GM18861 (cell line): Measurements from ENCODE around the gene COL9A1.

ENCODE experiments used
- ATAC-seq: cut with Tn5 transposase; IDR thresholded peaks from one replicate; pipeline ENCODE4 v1.9.1; 2021; ENCODE audit not compliant: unreplicated experiment

COL9A1 gene

DNA sequence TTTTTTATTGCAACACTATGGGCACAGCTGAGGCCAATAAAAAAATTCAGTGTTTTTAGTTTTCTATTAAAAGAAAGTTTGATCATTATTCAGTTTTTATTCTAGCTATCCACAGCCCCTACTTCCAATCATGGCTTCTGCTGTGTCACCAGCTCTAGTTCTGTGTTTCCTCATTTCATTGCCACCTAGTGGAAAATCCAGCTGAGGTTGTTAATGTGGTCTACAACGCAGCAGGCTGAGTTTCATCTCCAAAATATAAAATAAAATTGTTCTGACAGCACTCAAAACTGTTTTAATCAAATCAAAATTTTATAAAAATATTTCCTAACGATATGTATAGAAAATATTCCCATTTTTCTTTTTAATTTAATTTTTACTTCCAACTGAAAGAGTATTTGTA lies 13.6 kb downstream of the COL9A1 start:
- no peak for ATAC-seq

GRCh38 chr6:70286905-70287304 lies 16.0 kb downstream of the COL9A1 start:
- no peak for ATAC-seq

GRCh38 chr6:70285201-70285600 lies 17.7 kb downstream of the COL9A1 start:
- no peak for ATAC-seq

GRCh38 chr6:70282919-70283461 lies 19.9 kb downstream of the COL9A1 start:
- ATAC-seq, result no peak

DNA sequence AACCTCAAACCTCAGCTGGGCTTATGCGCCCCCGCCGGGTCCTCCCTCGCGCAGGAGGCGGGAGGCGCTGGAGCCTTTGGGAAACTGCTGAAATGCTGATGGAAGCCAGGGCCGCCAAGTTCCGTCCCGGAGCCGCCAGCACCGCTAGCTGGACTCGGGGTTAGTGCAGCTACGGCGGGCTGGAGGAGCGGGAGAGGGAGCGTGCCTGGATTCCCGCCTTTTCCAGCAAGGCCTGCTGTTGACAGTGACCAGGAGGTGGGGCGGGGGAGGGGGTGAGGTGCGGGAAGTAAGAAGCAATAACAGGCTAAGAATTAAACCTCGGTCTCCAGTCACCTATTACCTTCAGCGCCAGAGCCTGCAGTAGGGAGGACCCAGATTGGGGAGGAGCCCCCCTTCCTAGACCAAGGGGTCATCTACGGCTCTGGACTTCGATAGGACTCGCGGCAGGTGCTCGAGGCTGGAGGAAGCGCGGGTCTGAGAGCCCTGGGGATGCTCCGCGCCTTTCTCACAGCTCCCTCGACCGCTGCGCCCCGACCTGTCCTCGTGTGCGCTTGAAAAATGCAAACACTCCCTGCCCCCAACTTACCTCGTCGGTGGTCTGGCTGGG lies 20.5 kb downstream of the COL9A1 start:
- no peak for ATAC-seq

GRCh38 chr6:70281923-70282311 lies 21.0 kb downstream of the COL9A1 start:
- ATAC-seq, result no peak

GRCh38 chr6:70280400-70280853 lies 22.5 kb downstream of the COL9A1 start:
- no peak for ATAC-seq

DNA sequence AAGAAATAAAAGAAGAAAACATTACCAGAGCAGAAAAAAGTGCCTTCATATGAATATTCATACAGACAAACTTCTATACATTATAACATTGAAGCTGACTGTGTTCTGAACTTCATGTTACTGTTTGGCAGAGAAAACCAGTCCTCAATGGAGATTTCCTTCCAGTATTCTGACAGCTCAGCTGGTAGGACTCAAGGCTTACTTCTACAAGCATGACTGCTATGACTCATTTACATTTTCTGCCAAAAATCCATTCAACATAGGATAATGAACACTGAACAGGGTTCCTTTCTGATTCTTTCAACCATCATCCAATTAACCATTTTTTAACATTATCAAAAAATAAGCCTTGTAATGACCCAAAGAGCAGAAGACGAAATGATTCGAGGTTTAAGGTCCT lies 25.4 kb downstream of the COL9A1 start:
- no peak for ATAC-seq

DNA sequence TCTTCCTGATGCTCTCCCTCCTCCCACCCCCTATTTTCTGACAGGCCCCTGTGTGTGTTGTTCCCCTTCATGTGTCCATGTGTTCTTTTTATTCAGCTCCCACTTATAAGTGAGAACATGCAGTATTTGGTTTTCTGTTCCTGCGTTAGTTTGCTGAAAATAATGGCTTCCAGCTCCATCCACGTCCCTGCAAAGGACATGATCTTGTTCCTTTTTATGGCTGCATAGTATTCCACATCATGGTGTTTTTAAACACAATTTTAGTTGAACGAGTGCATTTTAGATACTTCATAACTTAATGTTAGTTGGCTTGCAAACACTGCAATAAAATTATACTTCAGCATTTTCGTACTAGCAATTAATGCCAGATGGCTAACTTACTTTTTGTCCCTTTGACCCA lies 28.5 kb downstream of the COL9A1 start:
- no peak for ATAC-seq

GRCh38 chr6:70272071-70272470 lies 30.8 kb downstream of the COL9A1 start:
- no peak for ATAC-seq

GRCh38 chr6:70270287-70271005 lies 32.4 kb downstream of the COL9A1 start:
- no peak for ATAC-seq

GRCh38 chr6:70266142-70266541 lies 36.7 kb downstream of the COL9A1 start:
- no peak for ATAC-seq

DNA sequence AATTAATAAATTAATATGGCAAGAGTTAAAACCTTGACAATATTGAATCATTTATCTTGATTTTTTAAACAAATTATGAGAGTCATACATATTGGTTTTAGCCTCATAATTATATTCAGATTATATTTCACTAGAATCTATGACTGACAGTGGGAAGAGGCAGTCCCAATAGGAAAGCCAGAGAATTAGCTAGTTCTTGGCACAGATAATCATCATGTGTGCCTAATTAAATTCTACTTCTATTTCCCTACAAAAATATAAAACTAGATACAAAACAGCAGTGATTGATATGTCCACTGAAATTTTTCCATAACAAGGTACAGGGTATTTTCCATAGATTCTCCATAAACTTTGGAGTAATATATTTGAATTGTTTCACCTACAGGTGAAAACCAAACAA lies 38.6 kb downstream of the COL9A1 start:
- no peak for ATAC-seq

DNA sequence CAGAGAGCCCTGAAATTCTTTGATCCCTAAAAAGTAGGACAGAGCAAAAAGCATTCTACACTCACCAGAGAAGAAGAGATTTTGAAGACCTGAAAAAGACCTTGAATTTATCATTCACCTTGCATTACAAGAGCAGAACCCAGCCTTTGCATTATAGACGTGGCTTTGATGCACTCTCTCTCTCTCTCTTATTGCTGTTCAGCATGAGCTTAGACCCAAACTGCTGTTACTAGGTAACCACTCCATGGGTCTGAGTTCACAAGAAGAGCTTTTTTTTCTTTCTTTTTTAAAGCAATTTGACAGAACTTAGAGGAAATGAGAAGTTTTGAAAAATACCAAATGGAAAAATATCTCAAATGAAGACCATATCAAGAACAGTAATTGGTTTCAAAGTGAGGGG lies 44.4 kb downstream of the COL9A1 start:
- ATAC-seq, result no peak

GRCh38 chr6:70257768-70258273 lies 45.1 kb downstream of the COL9A1 start:
- ATAC-seq, result no peak

- ATAC-seq, result no peak
These were observed 48.1 kb downstream of the COL9A1 start for GRCh38 chr6:70254784-70255183.

DNA sequence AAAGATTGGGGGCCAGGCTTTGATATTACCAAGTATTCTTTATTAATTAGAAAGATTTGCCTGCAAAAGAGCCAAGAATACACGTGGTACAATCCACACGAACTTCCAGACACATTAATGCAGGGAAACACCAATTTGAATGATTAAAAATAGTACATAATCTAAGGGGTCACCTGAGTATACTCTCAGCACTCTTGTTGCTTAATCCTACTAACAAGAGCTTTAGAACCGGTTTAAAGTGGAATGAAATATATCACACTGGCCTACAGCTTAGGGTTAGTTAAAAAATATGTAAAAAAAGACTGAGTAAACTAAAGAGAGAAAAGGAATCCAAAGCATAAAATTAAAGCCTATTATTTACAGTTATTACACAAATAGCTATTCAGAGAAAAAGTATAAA lies 49.0 kb downstream of the COL9A1 start:
- no peak for ATAC-seq

DNA sequence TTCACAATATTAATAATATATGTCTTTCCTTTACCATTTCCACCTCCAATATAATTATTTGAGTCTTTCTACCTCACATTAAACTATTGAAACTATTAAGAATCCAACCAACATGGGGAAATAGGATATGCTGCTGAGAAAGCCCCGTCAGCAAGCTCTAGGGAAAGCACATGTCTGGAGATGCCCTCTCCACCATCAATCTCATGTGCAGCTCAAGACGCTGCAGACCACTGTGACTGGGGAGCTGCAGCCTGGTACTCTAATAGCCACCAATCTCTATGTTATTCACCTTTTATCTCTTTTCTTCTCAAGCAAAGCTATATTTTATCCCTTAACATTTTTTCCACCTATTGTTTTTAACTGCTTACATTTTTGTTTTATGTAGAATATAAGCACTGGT lies 50.3 kb downstream of the COL9A1 start:
- ATAC-seq, result no peak

DNA sequence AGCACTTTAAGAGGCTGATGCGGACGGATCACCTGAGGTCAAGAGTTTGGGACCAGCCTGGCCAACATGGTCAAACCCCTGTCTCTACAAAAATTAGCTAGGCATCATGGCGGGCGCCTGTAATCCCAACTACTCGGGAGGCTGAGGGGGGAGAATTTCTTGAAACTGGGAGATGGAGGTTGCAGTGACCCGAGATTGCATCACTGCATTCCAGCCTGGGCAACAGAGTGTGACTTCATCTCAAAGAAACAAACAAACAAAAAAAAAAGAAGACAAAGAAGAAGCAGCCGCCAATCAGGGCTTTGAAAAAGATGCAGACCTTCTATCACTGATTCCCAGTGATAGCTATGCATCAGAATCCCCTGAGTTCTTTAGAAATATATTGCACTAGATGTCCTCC lies 56.8 kb downstream of the COL9A1 start:
- ATAC-seq, result no peak

DNA sequence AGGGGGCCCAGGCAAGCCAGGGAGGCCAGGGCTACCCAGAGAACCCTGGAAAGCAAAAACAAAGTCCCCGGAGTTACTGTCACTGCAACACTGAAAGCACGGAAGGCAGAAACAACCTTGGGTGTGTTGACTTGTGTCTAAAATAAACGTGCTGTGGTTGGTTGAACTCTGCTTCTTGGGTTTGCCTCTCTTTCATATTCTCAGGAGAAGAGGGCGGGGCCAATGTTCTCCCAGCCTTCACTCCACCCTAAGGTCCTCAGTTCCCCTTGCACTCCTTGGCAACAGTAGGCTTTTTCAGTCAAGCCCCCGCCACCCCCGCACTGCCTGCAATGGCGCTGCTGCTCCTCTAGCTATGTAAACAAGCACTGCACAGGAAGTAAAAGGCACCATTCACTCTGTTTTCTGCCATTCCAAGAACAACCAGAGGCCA lies 60.9 kb downstream of the COL9A1 start:
- no peak for ATAC-seq

DNA sequence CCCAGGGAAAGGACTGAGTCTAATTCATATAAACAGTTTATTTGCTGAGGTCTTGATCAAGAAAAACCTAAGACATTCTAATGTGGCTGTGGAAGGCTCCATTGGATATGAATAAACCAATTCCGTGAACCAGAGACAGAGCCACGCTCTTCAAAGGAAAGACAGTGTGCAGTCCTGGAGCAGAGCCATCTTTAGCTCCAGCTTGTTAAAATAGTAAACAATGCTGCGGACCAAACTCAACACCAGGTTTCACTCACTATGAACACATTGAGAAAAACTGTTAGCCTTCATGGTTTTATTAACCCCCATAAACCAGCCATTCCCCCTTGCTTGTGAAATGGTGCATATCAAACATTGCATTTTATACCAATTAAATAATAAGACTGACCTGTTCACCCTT lies 61.9 kb downstream of the COL9A1 start:
- no peak for ATAC-seq

GRCh38 chr6:70236343-70236742 lies 66.5 kb downstream of the COL9A1 start:
- no peak for ATAC-seq
